ENCODE results near the gene TUBB3. TPM values are rescaled to one million over a fixed set of nuclear protein-coding genes. Genes with fewer than 3 reads are reported as not detected.

TUBB3 gene
- total and polyA plus RNA-seq, 2 of the 8 experiments (the other 6 are each of a cell fraction or from before 2014, with no cell fraction given), result 275 to 393 TPM

GRCh38 chr16:89880477-89881367 lies 42.4 kb upstream of the TUBB3 start:
- Histone ChIP-seq H3K36me3 (ENCODE audit: control insufficient read depth in 2 of 4, insufficient read depth in 4 of 4, low read length in 3 of 4) (peaks cover 11 to 34% (median 22%) of the 10 kb centered on the region in 4 experiments), H3K9ac (replicated peaks in 1 of 4; ENCODE audit: extremely low read depth in 1 of 4, low read depth in 3 of 4, low read length in 3 of 4) (no peak overlapping the region), H4K5ac (ENCODE audit: insufficient read length, low read depth, low read length) (no peak overlapping the region), H3K79me1 (ENCODE audit: low read depth, low read length) (peaks cover 6% of the 10 kb centered on the region), H3K9me3 (ENCODE audit: insufficient read depth in 2 of 2, low read depth in 1 of 2, low read length in 1 of 2) (peaks cover 1 to 5% of the 10 kb centered on the region in 2 experiments; a peak in 1 of 4 replicates), H2BK5ac (ENCODE audit: low read depth, low read length) (no peak overlapping the region), H3K23ac (ENCODE audit: insufficient read length) (no peak overlapping the region), H2BK20ac (ENCODE audit: low read length) (no peak overlapping the region), H2BK12ac (ENCODE audit: low read depth, low read length) (no peak overlapping the region), H3K23me2 (ENCODE audit: low read depth, low read length) (no peaks in the 10 kb centered on the region), H3K4me3 (ENCODE audit: extremely low read depth in 1 of 4, insufficient read depth in 2 of 4, low read depth in 3 of 4, low read length in 4 of 4) (no peak overlapping the region), H4K8ac (ENCODE audit: extremely low read depth, insufficient read depth, low read length) (no peak overlapping the region; the same call in 1 of the 2 replicates), H2AK5ac (ENCODE audit: low read depth, low read length) (no peak overlapping the region), H4K20me1 (replicated peaks in 1 of 2; ENCODE audit: control insufficient read depth in 1 of 2, insufficient read depth in 2 of 2, low read length in 2 of 2) (peaks cover 0 to 14% of the 10 kb centered on the region in 2 experiments), H3K27ac (ENCODE audit: low read depth, low read length) (no peak overlapping the region), H3K4me1 (replicated peaks in 1 of 4; ENCODE audit: control insufficient read depth in 3 of 4, insufficient read depth in 4 of 4, low read length in 3 of 4) (no peaks in the 10 kb centered on the region), H3K4ac (replicated peaks; ENCODE audit: insufficient read length, low read depth, low read length) (no peak overlapping the region), H2BK15ac (ENCODE audit: low read length) (no peak overlapping the region), H3K56ac (replicated peaks; ENCODE audit: insufficient read length, low read depth, low read length) (no peak overlapping the region), H2BK120ac (replicated peaks; ENCODE audit: low read depth, low read length) (no peak overlapping the region), H3K14ac (ENCODE audit: insufficient read length) (no peak overlapping the region), H3K18ac (ENCODE audit: extremely low read depth, low read length) (no peak overlapping the region), H3K79me2 (ENCODE audit: control insufficient read depth in 1 of 2, insufficient read depth in 2 of 2, low read length in 2 of 2) (peaks cover 3 to 35% of the 10 kb centered on the region in 2 experiments), H3K27me3 (replicated peaks in 1 of 4; ENCODE audit: control insufficient read depth in 3 of 4, extremely low read depth in 1 of 4, insufficient read depth in 3 of 4, low read length in 3 of 4) (no peaks in the 10 kb centered on the region), H2AFZ (ENCODE audit: low read length) (no peak overlapping the region), H3K4me2 (ENCODE audit: insufficient read depth in 1 of 2, low read depth in 2 of 2, low read length in 2 of 2) (no peak overlapping the region), H4K91ac (replicated peaks; ENCODE audit: insufficient read length, low read length) (no peak overlapping the region)
- ChIA-PET POLR2A (ENCODE audit: partially characterized antibody) (interaction anchor here (0.6 to 1.4 kb wide), 3 partner anchors 10 to 67 kb away, joined by 3 read pairs; no protein-coding TSS in a partner anchor), CTCF (ENCODE audit: partially characterized antibody) (interaction anchor here (0.6 to 1.3 kb wide), 3 partner anchors 20 to 45 kb away, joined by 3 to 6 read pairs (median 6); no protein-coding TSS in a partner anchor)
- 91% methylated on average over 18 of the region's 18 CpGs; no CpG with 5 or more reads in 1 of the 2 experiments for WGBS, 2 experiments (ENCODE audit: extremely low coverage in 1 of 2, insufficient coverage in 1 of 2, insufficient read length in 1 of 2, insufficient replicate concordance in 2 of 2, low coverage in 1 of 2, low lambda C conversion rate in 2 of 2, missing lambda C conversion rate in 1 of 2)
- DNase-seq (ENCODE audit: low read depth in 1 of 2, low spot score in 2 of 2) (no peak), FAIRE-seq (no peak)
- no peak for TF ChIP-seq ATF3 (IDR thresholded peaks at IDR 0.05; ENCODE audit: insufficient read depth, low read depth, low read length)
- TF ChIP-seq TBP (IDR thresholded peaks at IDR 0.05; ENCODE audit: low read depth, low read length), result no peak
- no peak for TF ChIP-seq TEAD4 (IDR thresholded peaks at IDR 0.05; ENCODE audit: low read depth, low read length)
- no peak for TF ChIP-seq KDM1A (IDR thresholded peaks at IDR 0.05; ENCODE audit: borderline replicate concordance, low read length)
- TF ChIP-seq NANOG (IDR thresholded peaks at IDR 0.05; ENCODE audit: insufficient read depth, low read depth, low read length, poor library complexity, severe bottlenecking), result no peak
- TF ChIP-seq CTCF (IDR thresholded peaks at IDR 0.05; ENCODE audit: control extremely low read depth in 1 of 3, insufficient read depth in 1 of 3, low read depth in 1 of 3, low read length in 3 of 3), result no peak
- no peak for TF ChIP-seq ASH2L (IDR thresholded peaks at IDR 0.05; ENCODE audit: low read length)
- no peak for TF ChIP-seq HDAC6 (IDR thresholded peaks at IDR 0.05; ENCODE audit: low read depth, low read length)
